Peyer's patch (tissue), 4 donors: ENCODE results near the gene DMD.

Experiments used
- POLR2A ChIP-seq, 2 donors: fragments of 450-650 bp; IDR thresholded peaks; one replicate each; pipeline ENCODE4 v1.5.1; 2017; ENCODE audit warnings: antibody characterized with exemption in 2 of 2, mild to moderate bottlenecking in 2 of 2, moderate library complexity in 2 of 2
- TF ChIP-seq, protein P1 (sequence below), 6 experiments: fragments of 450-650 bp in 4 of 6; fragments of 200-600 bp in 2 of 6; sonication (generic) in 1 of 6; IDR thresholded peaks; one replicate each; pipeline ENCODE4 v1.5.1; 2017 to 2019; ENCODE audit warnings: antibody characterized with exemption in 6 of 6, mild to moderate bottlenecking in 3 of 6, moderate library complexity in 1 of 6

- TF ChIP-seq, protein P1, sequence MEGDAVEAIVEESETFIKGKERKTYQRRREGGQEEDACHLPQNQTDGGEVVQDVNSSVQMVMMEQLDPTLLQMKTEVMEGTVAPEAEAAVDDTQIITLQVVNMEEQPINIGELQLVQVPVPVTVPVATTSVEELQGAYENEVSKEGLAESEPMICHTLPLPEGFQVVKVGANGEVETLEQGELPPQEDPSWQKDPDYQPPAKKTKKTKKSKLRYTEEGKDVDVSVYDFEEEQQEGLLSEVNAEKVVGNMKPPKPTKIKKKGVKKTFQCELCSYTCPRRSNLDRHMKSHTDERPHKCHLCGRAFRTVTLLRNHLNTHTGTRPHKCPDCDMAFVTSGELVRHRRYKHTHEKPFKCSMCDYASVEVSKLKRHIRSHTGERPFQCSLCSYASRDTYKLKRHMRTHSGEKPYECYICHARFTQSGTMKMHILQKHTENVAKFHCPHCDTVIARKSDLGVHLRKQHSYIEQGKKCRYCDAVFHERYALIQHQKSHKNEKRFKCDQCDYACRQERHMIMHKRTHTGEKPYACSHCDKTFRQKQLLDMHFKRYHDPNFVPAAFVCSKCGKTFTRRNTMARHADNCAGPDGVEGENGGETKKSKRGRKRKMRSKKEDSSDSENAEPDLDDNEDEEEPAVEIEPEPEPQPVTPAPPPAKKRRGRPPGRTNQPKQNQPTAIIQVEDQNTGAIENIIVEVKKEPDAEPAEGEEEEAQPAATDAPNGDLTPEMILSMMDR (IDR thresholded peaks at IDR 0.05) = no peak
- TF ChIP-seq POLR2A (IDR thresholded peaks at IDR 0.05) = no peak
Measured at GRCh38 chrX:33178690-33179089, 32.7 kb downstream of the DMD start.
